C4-2B (cell line): ENCODE results near the gene LCA5L.

Experiments used
- ZFX ChIP-seq: fragments of 450-650 bp; IDR thresholded peaks from 2 replicates; pipeline ENCODE4 v1.6.1; 2017
- TF ChIP-seq, protein P1 (sequence below): fragments of 450-650 bp; conservative IDR thresholded peaks from 2 replicates; pipeline ENCODE4 v1.5.1; 2017; ENCODE audit warnings: mild to moderate bottlenecking

DNA sequence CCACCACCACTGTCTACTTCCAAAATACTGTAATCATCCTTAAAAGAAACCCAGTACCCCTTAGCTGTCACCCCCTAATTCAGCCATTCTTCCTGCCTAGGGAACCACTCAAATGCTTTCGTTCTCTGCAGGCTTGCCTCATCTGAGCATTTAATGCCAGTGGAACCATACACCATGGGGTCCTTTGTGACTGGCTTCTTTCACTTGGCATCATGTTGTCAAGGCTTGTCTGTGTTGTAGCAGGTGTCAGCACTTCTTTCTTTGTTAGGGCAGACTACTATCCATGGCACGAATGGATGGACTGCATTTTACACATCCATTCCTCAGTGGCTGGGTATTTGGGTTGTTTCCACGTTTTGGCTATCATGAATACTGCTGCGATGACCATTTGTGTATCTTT lies 34.7 kb upstream of the LCA5L start:
- TF ChIP-seq, protein P1, sequence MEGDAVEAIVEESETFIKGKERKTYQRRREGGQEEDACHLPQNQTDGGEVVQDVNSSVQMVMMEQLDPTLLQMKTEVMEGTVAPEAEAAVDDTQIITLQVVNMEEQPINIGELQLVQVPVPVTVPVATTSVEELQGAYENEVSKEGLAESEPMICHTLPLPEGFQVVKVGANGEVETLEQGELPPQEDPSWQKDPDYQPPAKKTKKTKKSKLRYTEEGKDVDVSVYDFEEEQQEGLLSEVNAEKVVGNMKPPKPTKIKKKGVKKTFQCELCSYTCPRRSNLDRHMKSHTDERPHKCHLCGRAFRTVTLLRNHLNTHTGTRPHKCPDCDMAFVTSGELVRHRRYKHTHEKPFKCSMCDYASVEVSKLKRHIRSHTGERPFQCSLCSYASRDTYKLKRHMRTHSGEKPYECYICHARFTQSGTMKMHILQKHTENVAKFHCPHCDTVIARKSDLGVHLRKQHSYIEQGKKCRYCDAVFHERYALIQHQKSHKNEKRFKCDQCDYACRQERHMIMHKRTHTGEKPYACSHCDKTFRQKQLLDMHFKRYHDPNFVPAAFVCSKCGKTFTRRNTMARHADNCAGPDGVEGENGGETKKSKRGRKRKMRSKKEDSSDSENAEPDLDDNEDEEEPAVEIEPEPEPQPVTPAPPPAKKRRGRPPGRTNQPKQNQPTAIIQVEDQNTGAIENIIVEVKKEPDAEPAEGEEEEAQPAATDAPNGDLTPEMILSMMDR: no peak
- TF ChIP-seq ZFX: no peak
